GM18505 (cell line): ENCODE measurements around the gene BCL7B.
A peak's percentile ranks its signal among the peaks of the same experiment; 100 is the strongest.
"Not testable (repeated sequence)": the region's sequence is repeated elsewhere in the genome, so short reads cannot be mapped to it uniquely, and the experiment has no call there.

ENCODE experiments used
- ATAC-seq: cut with Tn5 transposase; IDR thresholded peaks from one replicate; pipeline ENCODE4 v1.9.1; 2021; ENCODE audit not compliant: unreplicated experiment
- POLR2A ChIP-seq: IDR thresholded peaks from 4 replicates; pipeline ENCODE4 v1.6.1; 2011; ENCODE audit warnings: borderline replicate concordance; ENCODE audit not compliant: insufficient read depth, insufficient read length; ENCODE audit errors: extremely low read depth

The BCL7B gene

DNA sequence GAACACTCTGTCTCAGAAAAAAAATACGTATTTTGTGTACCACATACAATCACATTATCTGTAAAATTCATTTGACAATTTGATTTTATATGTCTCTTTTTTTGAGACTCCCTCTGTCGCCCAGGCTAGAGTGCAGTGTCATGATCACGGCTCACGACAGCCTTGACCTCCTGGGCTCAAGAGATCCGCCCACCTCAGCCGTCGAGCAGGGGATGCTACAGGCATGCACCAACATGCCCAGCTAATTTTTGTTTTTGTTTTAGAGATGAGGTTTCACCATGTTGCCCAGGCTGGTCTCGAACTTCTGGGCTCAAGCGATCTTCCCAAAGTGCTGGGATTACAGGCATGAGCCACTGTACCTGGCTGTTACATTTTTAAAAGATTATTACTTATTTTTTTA, 23.7 kb downstream of the BCL7B start:
- TF ChIP-seq POLR2A: no peak
- no peak for ATAC-seq

DNA sequence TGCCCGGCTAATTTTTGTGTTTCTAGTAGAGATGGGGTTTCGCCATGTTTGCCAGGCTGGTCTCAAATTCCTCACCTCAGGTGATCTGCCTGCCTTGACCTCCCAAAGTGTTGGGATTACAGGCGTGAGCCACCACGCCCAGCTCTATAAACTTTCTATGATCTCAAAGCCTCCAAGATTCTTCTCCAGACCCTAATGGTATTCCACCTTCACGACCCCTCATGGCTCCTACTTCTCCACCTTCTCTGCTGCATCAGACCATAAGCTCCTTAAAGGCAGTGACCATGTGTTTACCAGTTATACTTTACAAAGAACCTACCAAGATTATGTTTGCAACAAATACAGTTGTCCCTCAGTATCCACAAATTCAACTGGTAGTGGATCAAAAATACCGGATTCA, 25.3 kb downstream of the BCL7B start:
- TF ChIP-seq POLR2A: no peak
- ATAC-seq: no peak

GRCh38 chr7:73530800-73531199, 26.7 kb downstream of the BCL7B start:
- no peak for ATAC-seq
- no peak for TF ChIP-seq POLR2A

DNA sequence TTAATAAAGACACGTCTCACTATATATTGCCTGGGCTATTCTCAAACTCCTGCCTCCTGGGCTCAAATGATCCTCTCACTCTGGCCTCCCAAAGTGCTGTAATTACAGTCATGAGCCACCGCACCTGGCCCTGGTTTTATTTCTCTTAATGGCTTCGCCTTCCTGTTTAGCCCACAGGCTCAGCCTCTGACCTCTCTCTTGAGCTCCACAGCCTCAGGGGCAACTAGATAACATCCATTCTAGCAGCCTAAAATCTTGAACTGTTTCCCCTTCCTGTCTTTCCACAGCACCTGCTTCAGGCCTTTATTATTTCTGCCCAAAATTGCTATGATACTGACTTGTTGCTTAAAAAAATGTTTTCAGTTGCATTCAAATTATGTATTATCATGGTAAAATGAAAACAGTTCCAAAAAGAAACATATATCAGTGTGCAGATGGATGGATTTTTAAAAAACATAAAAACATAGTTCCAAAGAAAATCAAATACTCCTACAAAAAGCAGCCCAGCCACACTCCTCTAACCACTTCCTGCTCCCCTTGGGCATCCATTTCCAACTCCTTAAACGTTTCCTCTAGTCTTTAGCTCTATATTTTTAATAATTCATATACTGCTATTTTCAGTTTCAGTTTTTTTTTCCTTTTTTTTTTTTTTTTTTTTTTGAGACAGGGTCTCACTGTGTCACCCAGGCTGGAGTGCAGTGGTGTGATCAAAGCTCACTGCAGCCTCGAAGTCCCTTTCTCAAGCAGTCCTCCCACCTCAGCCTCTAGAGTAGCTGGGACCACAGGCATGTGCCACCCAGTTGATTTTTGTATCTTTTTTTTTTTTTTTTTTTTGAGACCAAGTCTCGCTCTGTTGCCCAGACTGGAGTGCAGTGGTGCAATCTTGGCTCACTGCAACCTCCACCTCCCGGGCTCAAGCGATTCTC, 30.3 kb downstream of the BCL7B start:
- no peak for ATAC-seq
- no peak for TF ChIP-seq POLR2A

DNA sequence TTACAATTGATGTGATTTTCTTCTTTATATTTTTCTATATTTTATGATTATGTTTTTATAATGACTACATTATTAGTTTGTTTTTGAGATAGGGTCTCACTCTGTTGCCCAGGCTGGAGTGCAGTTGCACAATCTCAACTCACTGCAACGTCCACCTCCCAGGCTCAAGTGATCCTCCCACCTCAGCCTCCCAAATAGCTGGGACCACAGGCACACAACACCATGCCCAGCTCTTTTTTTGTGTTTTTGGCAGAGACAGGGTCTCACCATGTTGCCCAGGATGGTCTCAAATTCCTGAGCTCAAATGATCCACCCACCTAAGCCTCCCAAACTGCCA, 31.4 kb downstream of the BCL7B start:
- not testable (repeated sequence) for ATAC-seq

GRCh38 chr7:73522105-73522872, 35.2 kb downstream of the BCL7B start, which contains the start of gene BAZ1B:
TSS of gene BAZ1B (minus strand) at chr7:73522293. CDS start at chr7:73521933, 360 bp downstream.
- ATAC-seq: peak; percentile 81
- TF ChIP-seq POLR2A: peak; percentile 77

DNA sequence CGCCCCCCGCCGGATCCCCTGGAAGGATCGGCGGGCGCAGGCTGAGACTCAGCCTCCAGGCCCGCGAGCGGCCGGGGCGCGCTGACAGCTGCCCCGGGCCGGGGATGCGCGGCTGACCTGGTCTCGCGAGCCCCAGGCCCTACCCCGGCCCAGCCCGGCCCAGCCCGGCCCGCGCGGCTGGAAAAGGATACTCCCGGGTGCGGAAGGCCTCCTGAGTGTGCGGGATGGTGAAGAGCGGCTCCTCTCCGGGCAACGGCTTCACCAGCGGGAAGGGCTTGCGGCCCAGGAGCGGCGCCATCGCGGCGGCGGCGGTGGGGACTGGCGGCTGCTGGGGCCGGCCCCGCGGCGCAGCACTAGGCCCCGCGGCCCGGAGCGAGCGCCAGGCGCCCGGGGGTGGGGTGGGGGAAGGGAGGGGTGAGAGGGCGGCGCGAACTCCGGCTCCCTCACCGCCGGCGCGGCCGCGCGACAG, 35.8 kb downstream of the BCL7B start:
- peak; percentile 52 for TF ChIP-seq POLR2A
- peak; percentile 47 for ATAC-seq

GRCh38 chr7:73520673-73521635, 36.5 kb downstream of the BCL7B start:
- TF ChIP-seq POLR2A: no peak

GRCh38 chr7:73519867-73520672, 37.4 kb downstream of the BCL7B start:
- no peak for TF ChIP-seq POLR2A
- no peak for ATAC-seq

More at GRCh38 chr7:73520673-73521635, 36.5 kb downstream of the BCL7B start:
- ATAC-seq: peak; percentile 1

DNA sequence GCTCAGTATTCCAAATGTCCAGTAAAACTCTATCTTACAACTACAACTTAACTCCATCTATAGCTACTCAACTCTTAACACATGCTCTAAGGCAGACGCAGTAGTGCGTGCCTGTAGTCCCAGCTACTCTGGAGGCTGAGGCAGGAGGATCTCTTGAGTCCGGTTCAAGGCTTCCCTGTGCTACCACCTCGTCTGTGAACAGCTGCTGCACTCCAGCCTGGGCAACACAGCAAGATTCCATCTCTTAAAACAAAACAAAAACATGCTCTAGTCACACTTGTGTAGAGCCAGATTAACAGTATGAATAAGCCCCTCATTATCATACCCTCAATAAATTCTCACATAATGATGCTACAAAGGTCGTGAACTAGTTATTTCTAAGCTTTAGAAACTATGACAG, 39.0 kb downstream of the BCL7B start:
- no peak for ATAC-seq
- TF ChIP-seq POLR2A: no peak

GRCh38 chr7:73517241-73517995, 40.1 kb downstream of the BCL7B start:
- no peak for TF ChIP-seq POLR2A
- ATAC-seq: no peak
